ENCODE measurements around the gene ROPN1L.

ROPN1L gene

GRCh38 chr5:10470669-10471068 lies 29.0 kb downstream of the ROPN1L start:
- H4K20me1 ChIP-seq (ENCODE audit: insufficient read depth, low read length, poor library complexity, severe bottlenecking): no peaks in the 10 kb centered on the region
- no peak overlapping the region for H2AFZ ChIP-seq (ENCODE audit: low read length)
- no peaks in the 10 kb centered on the region for H3K79me2 ChIP-seq (ENCODE audit: insufficient read depth, low read length)
- H3K9ac ChIP-seq (ENCODE audit: low read depth, low read length, poor library complexity, severe bottlenecking): no peak overlapping the region
- H3F3A ChIP-seq (ENCODE audit: low read depth): no peaks in the 10 kb centered on the region
- no peaks in the 10 kb centered on the region for H3K9me2 ChIP-seq (replicated peaks; ENCODE audit: low read depth, low read length)
- no peak overlapping the region for H3K4me2 ChIP-seq (ENCODE audit: low read depth, low read length, poor library complexity, severe bottlenecking)
- peaks cover under 1% of the 10 kb centered on the region for H3K27me3 ChIP-seq (ENCODE audit: insufficient read depth, low read length, poor library complexity, severe bottlenecking)
- no peak overlapping the region for H3K4me3 ChIP-seq (ENCODE audit: low read length, poor library complexity, severe bottlenecking)
- H3K36me3 ChIP-seq (ENCODE audit: insufficient read depth, low read length): no peaks in the 10 kb centered on the region
- TF ChIP-seq CTCF (conservative IDR thresholded peaks at IDR 0.05; ENCODE audit: low read length) (no peak), EZH2phosphoT487 (IDR thresholded peaks at IDR 0.05; ENCODE audit: borderline replicate concordance) (no peak)
- no peaks in the 10 kb centered on the region for H3K9me3 ChIP-seq (ENCODE audit: insufficient read depth, low read depth, low read length)
- peaks cover 14% of the 10 kb centered on the region for H3K4me1 ChIP-seq (ENCODE audit: insufficient read depth, low read length, poor library complexity, severe bottlenecking)

GRCh38 chr5:10471677-10472076 lies 30.0 kb downstream of the ROPN1L start:
- H3K9me2 ChIP-seq (replicated peaks; ENCODE audit: low read depth, low read length): no peaks in the 10 kb centered on the region
- peaks cover 13% of the 10 kb centered on the region for H3K4me1 ChIP-seq (ENCODE audit: insufficient read depth, low read length, poor library complexity, severe bottlenecking)
- H3K27me3 ChIP-seq (ENCODE audit: insufficient read depth, low read length, poor library complexity, severe bottlenecking): peaks cover 4% of the 10 kb centered on the region
- TF ChIP-seq CTCF (conservative IDR thresholded peaks at IDR 0.05; ENCODE audit: low read length): no peak
- TF ChIP-seq EZH2phosphoT487 (IDR thresholded peaks at IDR 0.05; ENCODE audit: borderline replicate concordance): no peak
- H3F3A ChIP-seq (ENCODE audit: low read depth): no peaks in the 10 kb centered on the region
- no peaks in the 10 kb centered on the region for H3K36me3 ChIP-seq (ENCODE audit: insufficient read depth, low read length)
- no peak overlapping the region for H2AFZ ChIP-seq (ENCODE audit: low read length)
- H3K9me3 ChIP-seq (ENCODE audit: insufficient read depth, low read depth, low read length): no peaks in the 10 kb centered on the region
- H4K20me1 ChIP-seq (ENCODE audit: insufficient read depth, low read length, poor library complexity, severe bottlenecking): no peaks in the 10 kb centered on the region
- H3K4me2 ChIP-seq (ENCODE audit: low read depth, low read length, poor library complexity, severe bottlenecking): no peak overlapping the region
- no peak overlapping the region for H3K4me3 ChIP-seq (ENCODE audit: low read length, poor library complexity, severe bottlenecking)
- H3K79me2 ChIP-seq (ENCODE audit: insufficient read depth, low read length): no peaks in the 10 kb centered on the region
- no peak overlapping the region for H3K9ac ChIP-seq (ENCODE audit: low read depth, low read length, poor library complexity, severe bottlenecking)

- no peak overlapping the region for H3K9ac ChIP-seq (ENCODE audit: low read depth, low read length, poor library complexity, severe bottlenecking)
- H3F3A ChIP-seq (ENCODE audit: low read depth): no peaks in the 10 kb centered on the region
- no peak overlapping the region for H3K4me2 ChIP-seq (ENCODE audit: low read depth, low read length, poor library complexity, severe bottlenecking)
- no peak overlapping the region for H2AFZ ChIP-seq (ENCODE audit: low read length)
- no peaks in the 10 kb centered on the region for H3K4me1 ChIP-seq (ENCODE audit: insufficient read depth, low read length, poor library complexity, severe bottlenecking)
- H4K20me1 ChIP-seq (ENCODE audit: insufficient read depth, low read length, poor library complexity, severe bottlenecking): no peaks in the 10 kb centered on the region
- no peaks in the 10 kb centered on the region for H3K9me2 ChIP-seq (replicated peaks; ENCODE audit: low read depth, low read length)
- H3K36me3 ChIP-seq (ENCODE audit: insufficient read depth, low read length): no peaks in the 10 kb centered on the region
- H3K9me3 ChIP-seq (ENCODE audit: insufficient read depth, low read depth, low read length): no peaks in the 10 kb centered on the region
- H3K79me2 ChIP-seq (ENCODE audit: insufficient read depth, low read length): no peaks in the 10 kb centered on the region
- H3K27me3 ChIP-seq (ENCODE audit: insufficient read depth, low read length, poor library complexity, severe bottlenecking): peaks cover 4% of the 10 kb centered on the region
- TF ChIP-seq CTCF (conservative IDR thresholded peaks at IDR 0.05; ENCODE audit: low read length) (no peak), EZH2phosphoT487 (IDR thresholded peaks at IDR 0.05; ENCODE audit: borderline replicate concordance) (no peak)
- H3K4me3 ChIP-seq (ENCODE audit: low read length, poor library complexity, severe bottlenecking): no peak overlapping the region
Observed at GRCh38 chr5:10474521-10475075, 32.9 kb downstream of the ROPN1L start.
